Measurements from ENCODE around the gene FAS.

- TF ChIP-seq CTCF (conservative IDR thresholded peaks at IDR 0.05; ENCODE audit: low read depth in 2 of 2), result no peak
- no peak for TF ChIP-seq EZH2 (IDR thresholded peaks at IDR 0.05; ENCODE audit: low read depth, unreplicated experiment)
- TF ChIP-seq EZH2phosphoT487 (IDR thresholded peaks at IDR 0.05; ENCODE audit: unreplicated experiment), result no peak
- TF ChIP-seq POLR2AphosphoS5 (IDR thresholded peaks at IDR 0.05; ENCODE audit: low read depth), result no peak
- TF ChIP-seq REST (IDR thresholded peaks at IDR 0.05; ENCODE audit: unreplicated experiment), result no peak
- TF ChIP-seq ZNF114 (CRISPR knock-in tag; IDR thresholded peaks at IDR 0.05), result no peak
Observed at GRCh38 chr10:89042562-89042961, 52.0 kb downstream of the FAS start.
